C4-2B (cell line): Measurements from ENCODE around the gene CD6.

ENCODE experiments used
- ZFX ChIP-seq: fragments of 450-650 bp; IDR thresholded peaks from 2 replicates; pipeline ENCODE4 v1.6.1; 2017
- TF ChIP-seq, protein P1 (sequence below): fragments of 450-650 bp; conservative IDR thresholded peaks from 2 replicates; pipeline ENCODE4 v1.5.1; 2017; ENCODE audit warnings: mild to moderate bottlenecking

DNA sequence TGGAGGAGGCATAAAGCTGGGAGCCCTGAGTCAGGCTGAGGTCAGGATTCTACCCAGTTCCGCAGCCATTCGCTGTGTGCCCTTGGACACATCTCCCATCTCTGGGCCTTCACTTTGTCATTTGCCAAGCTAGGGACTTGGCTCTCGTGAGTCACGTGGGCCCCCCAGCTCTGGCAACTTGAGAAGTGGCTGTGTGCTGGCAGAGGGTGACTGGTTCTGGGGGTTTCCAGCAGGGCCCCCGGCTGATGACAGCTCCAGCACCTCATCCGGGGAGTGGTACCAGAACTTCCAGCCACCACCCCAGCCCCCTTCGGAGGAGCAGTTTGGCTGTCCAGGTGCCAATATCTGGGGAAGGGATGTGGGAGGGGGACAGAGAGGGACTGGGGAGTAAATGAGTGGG is 46.6 kb downstream of the CD6 start:
- TF ChIP-seq, protein P1, sequence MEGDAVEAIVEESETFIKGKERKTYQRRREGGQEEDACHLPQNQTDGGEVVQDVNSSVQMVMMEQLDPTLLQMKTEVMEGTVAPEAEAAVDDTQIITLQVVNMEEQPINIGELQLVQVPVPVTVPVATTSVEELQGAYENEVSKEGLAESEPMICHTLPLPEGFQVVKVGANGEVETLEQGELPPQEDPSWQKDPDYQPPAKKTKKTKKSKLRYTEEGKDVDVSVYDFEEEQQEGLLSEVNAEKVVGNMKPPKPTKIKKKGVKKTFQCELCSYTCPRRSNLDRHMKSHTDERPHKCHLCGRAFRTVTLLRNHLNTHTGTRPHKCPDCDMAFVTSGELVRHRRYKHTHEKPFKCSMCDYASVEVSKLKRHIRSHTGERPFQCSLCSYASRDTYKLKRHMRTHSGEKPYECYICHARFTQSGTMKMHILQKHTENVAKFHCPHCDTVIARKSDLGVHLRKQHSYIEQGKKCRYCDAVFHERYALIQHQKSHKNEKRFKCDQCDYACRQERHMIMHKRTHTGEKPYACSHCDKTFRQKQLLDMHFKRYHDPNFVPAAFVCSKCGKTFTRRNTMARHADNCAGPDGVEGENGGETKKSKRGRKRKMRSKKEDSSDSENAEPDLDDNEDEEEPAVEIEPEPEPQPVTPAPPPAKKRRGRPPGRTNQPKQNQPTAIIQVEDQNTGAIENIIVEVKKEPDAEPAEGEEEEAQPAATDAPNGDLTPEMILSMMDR = no peak
- no peak for TF ChIP-seq ZFX
